ENCODE results near the gene LPGAT1. TPM values are rescaled to one million over a fixed set of nuclear protein-coding genes. Genes with fewer than 3 reads are reported as not detected.

The LPGAT1 gene
- total RNA-seq, 4 donors from 2014 or later = 49.0 to 76.2 (median 62.2) TPM

- 84% methylated on average over 1 of the region's 1 CpG for WGBS
- no peak for DNase-seq (ENCODE audit: extremely low spot score)
- Histone ChIP-seq H3K4me3 (no peak overlapping the region), H3K4me1 (peaks cover 0 to 6% (median 0%) of the 10 kb centered on the region in 4 donors), H3K9me3 (no peaks in the 10 kb centered on the region), H3K27me3 (peaks cover 0 to 5% (median 0%) of the 10 kb centered on the region in 4 donors), H3K27ac (replicated peaks in 1 of 4) (no peak overlapping the region), H3K36me3 (no peaks in the 10 kb centered on the region)
- no peak for TF ChIP-seq POLR2AphosphoS5 (IDR thresholded peaks at IDR 0.05)
- no peak for TF ChIP-seq EP300 (IDR thresholded peaks at IDR 0.05)
- TF ChIP-seq POLR2A (IDR thresholded peaks at IDR 0.05; ENCODE audit: low read depth) = no peak
- no peak for TF ChIP-seq CTCF (IDR thresholded peaks at IDR 0.05)
- intact Hi-C loops (cut with DNase I) = no loop called here
Measured at GRCh38 chr1:211839106-211839505, 8.5 kb upstream of the LPGAT1 start.

GRCh38 chr1:211833174-211833820 lies 2.7 kb upstream of the LPGAT1 start:
- 88% methylated on average over 1 of the region's 1 CpG for WGBS
- H3K9me3 ChIP-seq = no peaks in the 10 kb centered on the region

GRCh38 chr1:211832661-211833060 lies 2.1 kb upstream of the LPGAT1 start:
- 50% methylated on average over 2 of the region's 2 CpGs for WGBS

More at GRCh38 chr1:211833174-211833820, 2.7 kb upstream of the LPGAT1 start:
- H3K27me3 ChIP-seq = peaks cover 0 to 5% (median 0%) of the 10 kb centered on the region in 4 donors
- intact Hi-C loops (cut with DNase I) = loop anchor here (5.0 kb wide), 1 partner anchor 151 kb away; no protein-coding TSS in a partner anchor
- no peak for DNase-seq (ENCODE audit: extremely low spot score)
- no peak overlapping the region for H3K4me3 ChIP-seq
- H3K4me1 ChIP-seq = peaks cover 8 to 23% (median 21%) of the 10 kb centered on the region in 4 donors
- H3K36me3 ChIP-seq = no peaks in the 10 kb centered on the region
- TF ChIP-seq POLR2A (IDR thresholded peaks at IDR 0.05; ENCODE audit: low read depth) = no peak
- no peak for TF ChIP-seq CTCF (IDR thresholded peaks at IDR 0.05)
- TF ChIP-seq POLR2AphosphoS5 (IDR thresholded peaks at IDR 0.05) = no peak
- no peak for TF ChIP-seq EP300 (IDR thresholded peaks at IDR 0.05)
- no peak overlapping the region for H3K27ac ChIP-seq (replicated peaks in 1 of 4)

GRCh38 chr1:211831558-211832323 lies 1.2 kb upstream of the LPGAT1 start:
- 87% methylated on average over 4 of the region's 4 CpGs for WGBS
- intact Hi-C loops (cut with DNase I) = loop anchor here (2.0 to 5.0 kb wide), 2 partner anchors 133 to 149 kb away; no protein-coding TSS in a partner anchor
- DNase-seq (ENCODE audit: extremely low spot score) = no peak
- Histone ChIP-seq H3K36me3 (no peaks in the 10 kb centered on the region), H3K4me3 (no peak overlapping the region), H3K9me3 (no peaks in the 10 kb centered on the region), H3K4me1 (peaks cover 15 to 37% (median 36%) of the 10 kb centered on the region in 4 donors), H3K27me3 (peaks cover 0 to 3% (median 0%) of the 10 kb centered on the region in 4 donors), H3K27ac (replicated peaks in 1 of 4) (no peak overlapping the region)
- TF ChIP-seq POLR2A (IDR thresholded peaks at IDR 0.05; ENCODE audit: low read depth) (no peak), EP300 (IDR thresholded peaks at IDR 0.05) (no peak), POLR2AphosphoS5 (IDR thresholded peaks at IDR 0.05) (no peak), CTCF (IDR thresholded peaks at IDR 0.05) (no peak)

More at GRCh38 chr1:211832661-211833060, 2.1 kb upstream of the LPGAT1 start:
- TF ChIP-seq CTCF (IDR thresholded peaks at IDR 0.05) (no peak), POLR2AphosphoS5 (IDR thresholded peaks at IDR 0.05) (no peak), POLR2A (IDR thresholded peaks at IDR 0.05; ENCODE audit: low read depth) (no peak)
- DNase-seq (ENCODE audit: extremely low spot score) = no peak
- Histone ChIP-seq H3K9me3 (no peaks in the 10 kb centered on the region), H3K27me3 (peaks cover 0 to 5% (median 0%) of the 10 kb centered on the region in 4 donors), H3K27ac (replicated peaks in 1 of 4) (no peak overlapping the region), H3K36me3 (no peaks in the 10 kb centered on the region), H3K4me1 (peaks cover 13 to 29% (median 27%) of the 10 kb centered on the region in 4 donors), H3K4me3 (no peak overlapping the region)
- intact Hi-C loops (cut with DNase I) = loop anchor here (5.0 kb wide), 1 partner anchor 150 kb away; no protein-coding TSS in a partner anchor

All from esophagus muscularis mucosa (tissue), 4 donors.